GM19324 (cell line): Measurements from ENCODE around the gene ACSL6.

Source experiments
- ATAC-seq: cut with Tn5 transposase; IDR thresholded peaks from one replicate; pipeline ENCODE4 v1.9.1; 2021; ENCODE audit warnings: mild to moderate bottlenecking, moderate library complexity; ENCODE audit not compliant: unreplicated experiment, low FRiP score

Gene ACSL6

GRCh38 chr5:132017738-132018625 is 6.5 kb upstream of the ACSL6 start:
- no peak for ATAC-seq

- ATAC-seq, result no peak
Measured at GRCh38 chr5:132017316-132017715, 5.9 kb upstream of the ACSL6 start.

- no peak for ATAC-seq
Measured at GRCh38 chr5:132016721-132017250, 5.3 kb upstream of the ACSL6 start.

DNA sequence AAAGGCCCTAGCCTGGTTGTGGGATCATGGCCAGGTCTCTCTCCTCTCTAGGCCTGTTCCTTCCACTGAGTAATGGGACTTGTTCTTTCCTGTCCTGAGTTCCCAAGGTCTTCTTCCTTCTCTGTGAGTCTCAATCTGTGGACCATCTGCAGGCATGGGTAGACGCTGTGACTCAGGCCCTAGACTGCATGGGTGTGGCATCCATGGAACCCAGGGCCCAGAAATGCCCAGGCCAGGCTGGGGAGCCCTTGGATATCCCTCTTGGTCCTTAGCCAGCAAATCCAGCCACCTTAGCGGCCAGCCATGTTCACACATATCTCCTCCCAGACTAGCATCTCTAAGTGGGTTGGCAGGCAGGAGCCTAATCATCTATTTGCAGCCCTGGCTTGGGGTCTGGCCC is 2.3 kb upstream of the ACSL6 start:
- ATAC-seq, result no peak

DNA sequence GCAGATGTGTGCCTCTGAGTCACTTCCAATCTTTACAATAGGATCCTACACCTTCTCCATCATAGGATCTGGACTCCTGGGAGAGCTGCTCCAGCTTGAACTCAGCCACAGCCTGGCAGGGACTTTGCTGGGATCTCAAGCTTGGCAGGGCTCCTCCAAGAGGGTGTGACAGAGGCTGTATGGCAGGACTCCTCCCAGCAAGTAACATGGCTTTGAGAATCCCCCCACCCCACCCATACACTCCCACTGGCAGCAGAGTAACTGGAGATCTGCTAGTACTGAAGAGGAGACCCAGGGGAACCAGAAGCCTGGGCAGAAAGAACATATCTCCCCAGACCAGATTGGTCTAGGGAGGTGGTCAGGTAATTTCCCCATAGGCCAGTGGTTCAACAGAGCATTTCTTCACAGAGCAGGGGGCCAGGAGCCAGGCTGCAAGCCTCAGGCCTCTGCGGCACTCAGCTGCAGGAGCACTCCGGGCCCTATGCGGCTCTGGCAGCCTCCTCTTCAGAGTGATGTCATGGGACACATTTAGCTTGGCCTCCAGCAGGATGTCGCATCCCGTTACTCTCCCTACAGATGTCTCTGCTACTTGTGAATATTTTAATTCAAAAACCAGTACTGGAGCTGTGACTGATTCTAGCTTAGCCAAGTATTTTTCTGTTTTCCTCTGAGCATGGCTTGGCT is 1.7 kb upstream of the ACSL6 start:
- ATAC-seq, result no peak

DNA sequence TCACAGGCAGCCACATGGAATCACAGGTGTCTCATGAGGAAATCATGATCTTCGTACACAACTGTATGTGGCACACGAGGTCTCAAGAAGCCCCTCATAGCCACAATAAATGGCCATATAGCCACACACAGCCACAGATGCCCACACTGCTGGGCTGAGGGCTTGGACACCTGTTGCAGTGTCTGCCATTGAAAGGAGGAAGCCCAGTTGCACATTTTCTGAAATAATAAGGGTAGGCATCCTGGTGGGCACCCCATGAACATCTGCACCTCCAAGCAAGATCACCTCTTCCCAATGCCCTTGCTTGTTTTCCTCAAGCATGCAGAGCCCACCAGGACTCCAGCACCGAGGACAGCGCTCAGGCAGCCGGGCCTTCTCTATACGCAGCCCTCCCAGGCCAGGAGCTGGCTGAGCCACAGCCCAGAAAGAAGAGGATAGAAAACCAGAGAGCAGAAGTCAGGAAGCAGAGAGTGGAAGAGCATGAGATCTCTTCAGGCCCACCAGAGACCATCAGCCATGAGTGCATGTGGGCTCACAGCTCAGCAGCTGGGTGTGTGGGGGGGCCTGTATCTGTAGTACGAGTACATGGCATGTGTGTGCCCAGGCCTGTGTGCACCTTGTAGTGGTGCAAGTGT is 1.0 kb upstream of the ACSL6 start:
- ATAC-seq, result no peak

DNA sequence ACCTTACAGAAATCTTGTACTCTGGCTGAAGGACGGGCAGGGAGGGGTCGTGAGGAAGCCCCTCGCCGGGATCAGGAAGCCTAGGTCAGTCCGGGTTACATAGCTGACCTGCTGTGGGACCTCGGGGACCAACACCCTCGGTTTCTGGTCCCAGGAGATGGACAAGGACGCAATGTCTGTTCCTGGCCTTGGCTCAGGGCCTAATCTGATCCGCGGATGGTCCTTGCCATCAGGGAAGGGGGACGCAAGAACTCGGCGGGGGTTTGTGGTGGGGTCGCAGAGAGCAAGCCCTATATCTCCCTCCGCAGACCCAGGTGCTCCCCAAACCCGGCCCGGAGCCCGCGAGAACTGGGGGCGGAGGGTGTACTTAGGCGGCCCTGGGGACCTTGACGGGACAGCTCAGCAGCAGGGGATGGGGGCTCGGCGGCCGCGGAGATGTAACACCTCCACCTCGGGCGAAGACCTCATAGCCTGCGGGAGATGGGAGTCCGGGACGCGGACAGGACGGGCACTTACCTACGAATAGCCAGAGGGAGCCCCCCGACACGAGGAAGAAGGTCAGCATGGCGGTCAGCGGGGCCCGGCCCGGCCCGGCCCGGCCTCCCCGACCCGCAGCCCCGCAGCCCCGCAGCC is 353 bp downstream of the ACSL6 start:
- ATAC-seq, result no peak

GRCh38 chr5:132010645-132010988 is 841 bp downstream of the ACSL6 start:
- no peak for ATAC-seq

DNA sequence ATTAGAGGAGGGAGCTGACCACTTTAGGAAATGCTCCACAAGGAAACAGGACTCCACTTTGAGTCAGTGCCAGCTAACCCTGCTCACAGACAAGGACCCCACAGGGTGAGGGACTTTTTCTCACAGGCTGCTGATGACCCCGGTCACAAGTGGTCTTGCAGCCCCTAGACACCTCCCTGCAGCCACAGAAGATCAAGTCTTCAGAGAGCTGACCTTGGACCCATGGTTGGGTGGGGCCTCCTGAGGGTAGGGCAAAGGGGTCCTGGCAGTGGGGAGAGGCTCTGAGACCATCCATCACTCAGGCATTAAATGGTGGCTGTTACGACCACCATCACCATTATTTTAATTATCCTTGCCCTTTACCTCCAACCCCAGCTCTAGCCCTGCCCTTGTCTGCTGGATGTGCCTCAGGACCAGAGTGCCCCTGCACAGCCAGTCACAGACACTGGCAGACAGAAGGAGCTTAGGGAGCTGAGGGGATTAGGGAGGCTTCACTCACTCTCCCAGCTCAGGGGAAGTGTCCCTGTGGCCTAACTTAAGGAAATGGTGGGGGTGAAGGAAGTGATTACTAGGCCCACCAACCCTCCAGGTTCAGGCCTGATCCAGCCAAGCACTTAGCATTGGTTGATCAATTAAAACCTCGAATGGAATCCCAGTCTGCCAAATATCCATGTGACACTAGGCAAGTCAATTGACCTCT is 1.6 kb downstream of the ACSL6 start:
- no peak for ATAC-seq

DNA sequence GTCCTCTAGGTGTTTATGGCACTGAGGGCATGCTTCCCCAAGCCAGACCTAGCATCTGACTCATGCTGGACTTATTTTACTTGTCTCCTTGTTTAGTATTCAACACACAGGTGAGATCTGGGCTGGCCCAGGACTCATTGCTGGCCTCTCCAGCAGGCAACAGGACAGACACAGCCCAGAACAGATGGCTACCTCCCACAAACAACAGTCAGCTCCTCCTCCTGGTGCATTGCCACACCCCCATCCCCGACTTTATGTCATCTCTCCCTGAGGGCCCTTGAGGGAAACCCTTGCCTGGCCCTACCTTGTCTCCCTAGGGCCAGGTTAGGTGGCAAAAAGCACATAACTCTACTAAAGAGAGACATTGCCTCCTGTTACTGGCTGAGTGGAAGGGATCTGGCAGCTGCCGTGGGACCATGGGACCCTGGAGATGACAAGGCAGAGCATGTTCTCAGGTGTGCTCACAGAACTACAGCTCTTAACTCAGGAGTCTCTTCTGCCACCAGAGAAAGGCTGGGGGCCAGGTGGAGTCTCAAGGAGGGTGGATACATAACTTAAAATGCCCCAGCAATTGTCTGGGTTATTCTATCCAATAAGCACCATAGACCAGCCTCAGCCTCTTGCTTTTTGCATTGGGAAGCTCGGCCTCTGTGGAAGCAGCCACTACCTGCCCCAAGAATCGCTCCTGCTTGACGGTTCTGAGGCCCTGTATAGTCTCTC is 2.3 kb downstream of the ACSL6 start:
- no peak for ATAC-seq

DNA sequence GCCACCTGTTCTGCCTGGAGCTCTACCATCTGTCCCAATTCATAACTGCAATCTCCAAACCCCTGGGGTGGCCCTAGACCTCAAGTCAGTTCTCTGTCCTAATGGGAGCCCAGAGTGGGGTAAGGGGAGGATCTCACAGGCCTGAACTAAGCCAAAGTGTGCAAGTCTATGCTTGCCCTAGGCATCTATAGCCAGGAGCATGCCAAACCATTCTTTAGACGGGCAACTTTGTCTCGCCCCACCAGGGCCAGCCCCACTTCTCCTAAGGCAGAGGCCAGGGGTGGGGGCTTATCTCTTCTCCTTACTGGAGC is 3.3 kb downstream of the ACSL6 start:
- ATAC-seq, result no peak

GRCh38 chr5:132007399-132008162 is 3.9 kb downstream of the ACSL6 start:
- ATAC-seq, result peak; percentile 50

- no peak for ATAC-seq
Measured at GRCh38 chr5:132006331-132007120, 4.9 kb downstream of the ACSL6 start.

- ATAC-seq, result no peak
Measured at GRCh38 chr5:132005591-132005990, 5.9 kb downstream of the ACSL6 start.

GRCh38 chr5:132003982-132004381 is 7.5 kb downstream of the ACSL6 start:
- no peak for ATAC-seq

GRCh38 chr5:132003170-132003744 is 8.2 kb downstream of the ACSL6 start:
- ATAC-seq, result no peak

DNA sequence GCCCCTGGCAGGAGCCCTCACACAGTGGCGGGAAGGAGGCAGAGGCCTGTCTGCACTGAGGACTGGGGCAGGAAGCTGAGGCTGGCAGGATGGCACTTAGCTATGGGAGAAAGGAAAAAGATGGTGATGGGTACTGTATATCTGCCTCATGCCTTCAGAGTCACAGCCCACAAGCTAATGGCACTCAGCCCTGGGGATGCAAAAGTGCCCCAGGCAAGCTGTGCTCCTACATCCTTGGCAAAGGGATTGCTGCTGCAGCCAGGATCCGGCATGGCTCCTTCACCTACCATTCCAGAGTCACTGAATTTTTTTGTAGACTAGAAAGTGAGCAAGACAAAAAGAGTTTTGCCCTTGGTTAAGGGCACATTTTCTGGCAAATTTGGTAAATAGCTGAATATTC is 8.7 kb downstream of the ACSL6 start:
- ATAC-seq, result no peak
